HepG2 (cell line): ENCODE results near the gene CLDN5. TPM values are rescaled to one million over a fixed set of nuclear protein-coding genes. Genes with fewer than 3 reads are reported as not detected.

ENCODE experiments used
- ATAC-seq: fragments of 200-7000 bp; cut with Tn5 transposase; 3 replicates; pipeline ENCODE4 v1.9.1; 2020; ENCODE audit warnings: mild to moderate bottlenecking, moderate library complexity
- BruUV-seq: library from RNA; stranded (reverse); fragments of 400-500 nt; replicated peaks from 2 replicates; lab custom pipeline; 2021; lab: Mats Ljungman, UMichigan
- CTCF ChIA-PET: fragments of 300-600 bp; formaldehyde crosslinking; extraction: SDS; loops from one replicate; lab custom pipeline; 2021; ENCODE audit warnings: low total read pairs, inconsistent platforms, low intra/inter-chr PET ratio; lab: Yijun Ruan, JAX
- POLR2A ChIA-PET: fragments of 350-600 bp; sonication (Branson Sonifier 250); formaldehyde crosslinking; loops from one replicate; lab custom pipeline; 2020; ENCODE audit warnings: antibody characterized with exemption, inconsistent platforms; lab: Yijun Ruan, JAX
- DNase-seq: peaks from one replicate; pipeline ENCODE4 v3.0.0-alpha.2; 2015; ENCODE audit warnings: low spot score
- FAIRE-seq: peaks from 3 replicates; lab custom pipeline; 2011; peaks lifted over from hg19 to GRCh38; lab: Jason Lieb, UNC
- H2AFZ ChIP-seq: one replicate; pipeline ENCODE4 v1.6.1; 2011; ENCODE audit warnings: low read length, inconsistent platforms
- H3K27ac ChIP-seq: fragments of 300-600 bp; 3 replicates; pipeline ENCODE4 v1.8.0; 2011; ENCODE audit warnings: mixed run types, mild to moderate bottlenecking, mixed read lengths, low read length, inconsistent platforms; ENCODE audit not compliant: insufficient read depth; ENCODE audit errors: extremely low read length
- H3K27me3 ChIP-seq, 2 experiments: fragments of 200-600 bp in 1 of 2; 2 replicates in 1 of 2; 3 replicates in 1 of 2; pipeline versions ENCODE4 v1.6.0 to v1.8.0; 2011; ENCODE audit warnings: low read length in 2 of 2, mild to moderate bottlenecking in 2 of 2, moderate library complexity in 2 of 2, inconsistent platforms in 1 of 2; ENCODE audit not compliant: insufficient read depth in 2 of 2, control insufficient read depth in 1 of 2
- H3K36me3 ChIP-seq, 2 experiments: fragments of 200-600 bp in 1 of 2; replicated peaks in 1 of 2; 2 replicates in 1 of 2; 3 replicates in 1 of 2; pipeline versions ENCODE4 v1.5.1 to v1.8.0; 2011; ENCODE audit warnings: low read length in 2 of 2, inconsistent platforms in 1 of 2; ENCODE audit not compliant: insufficient read depth in 2 of 2, control insufficient read depth in 1 of 2
- H3K4me1 ChIP-seq: 2 replicates; pipeline ENCODE4 v1.5.1; 2012; ENCODE audit warnings: low read length, inconsistent platforms; ENCODE audit not compliant: insufficient read depth
- H3K4me2 ChIP-seq: 2 replicates; pipeline ENCODE4 v1.6.0; 2011; ENCODE audit warnings: low read depth, low read length, inconsistent platforms
- H3K4me3 ChIP-seq, 3 experiments: fragments of 200-600 bp in 1 of 3; sonication (generic), shearing (Covaris generic) in 1 of 3; replicated peaks in 1 of 3; 2 replicates each; pipeline ENCODE4 v1.5.1; 2011 to 2016; ENCODE audit warnings: low read length in 3 of 3, inconsistent platforms in 2 of 3, low read depth in 2 of 3, mild to moderate bottlenecking in 2 of 3, control low read depth in 1 of 3, mixed read lengths in 1 of 3; ENCODE audit not compliant: insufficient read depth in 1 of 3
- H3K79me2 ChIP-seq: one replicate; pipeline ENCODE4 v1.6.1; 2011; ENCODE audit warnings: low read length, inconsistent platforms; ENCODE audit not compliant: insufficient read depth
- H3K9ac ChIP-seq: 2 replicates; pipeline ENCODE4 v1.6.0; 2011; ENCODE audit warnings: mild to moderate bottlenecking, low read depth, low read length, inconsistent platforms; ENCODE audit not compliant: insufficient read depth
- H3K9me3 ChIP-seq: 2 replicates; pipeline ENCODE4 v1.5.1; 2012; ENCODE audit warnings: mild to moderate bottlenecking, low read length
- H4K20me1 ChIP-seq: 2 replicates; pipeline ENCODE4 v1.6.0; 2011; ENCODE audit warnings: inconsistent platforms, mild to moderate bottlenecking, low read length, moderate library complexity; ENCODE audit not compliant: insufficient read depth
- GFI1 ChIP-seq: sonication (generic); formaldehyde crosslinking; IDR thresholded peaks from 2 replicates; pipeline ENCODE4 v1.5.0; 2020; ENCODE audit warnings: missing genetic modification reagents, mild to moderate bottlenecking, borderline replicate concordance
- MXD4 ChIP-seq: IDR thresholded peaks from 2 replicates; pipeline ENCODE4 v1.6.1; 2016; ENCODE audit warnings: mild to moderate bottlenecking, missing biosample characterization, missing genetic modification reagents
- NR0B2 ChIP-seq: sonication (generic); formaldehyde crosslinking; IDR thresholded peaks from 2 replicates; pipeline ENCODE4 v1.4.0; 2020; ENCODE audit warnings: mild to moderate bottlenecking, missing genetic modification reagents
- PREB ChIP-seq: sonication (generic); formaldehyde crosslinking; IDR thresholded peaks from 2 replicates; pipeline ENCODE4 v1.4.0; 2020; ENCODE audit warnings: missing genetic modification reagents
- RFX5 ChIP-seq: IDR thresholded peaks from 2 replicates; pipeline ENCODE4 v1.6.1; 2011; ENCODE audit warnings: low read depth, low read length, improper control_type of control experiment
- SALL1 ChIP-seq: sonication (generic); formaldehyde crosslinking; IDR thresholded peaks from 2 replicates; pipeline ENCODE4 v1.8.0; 2022; ENCODE audit warnings: mild to moderate bottlenecking, missing genetic modification reagents
- ZBTB7A ChIP-seq: sonication (generic); formaldehyde crosslinking; IDR thresholded peaks from 2 replicates; pipeline ENCODE4 v1.8.0; 2022; ENCODE audit warnings: mild to moderate bottlenecking, missing genetic modification reagents
- ZFP36L1 ChIP-seq: sonication (generic); formaldehyde crosslinking; IDR thresholded peaks from 2 replicates; pipeline ENCODE4 v1.8.0; 2022; ENCODE audit warnings: mild to moderate bottlenecking, missing genetic modification reagents, moderate library complexity
- ZNF232 ChIP-seq: sonication (generic); formaldehyde crosslinking; IDR thresholded peaks from 2 replicates; pipeline ENCODE4 v1.4.0; 2020; ENCODE audit warnings: missing genetic modification reagents, borderline replicate concordance
- ZNF234 ChIP-seq: sonication (generic); formaldehyde crosslinking; conservative IDR thresholded peaks from 2 replicates; pipeline ENCODE4 v1.5.1; 2020; ENCODE audit warnings: mild to moderate bottlenecking, missing genetic modification reagents
- ZNF407 ChIP-seq: sonication (generic); formaldehyde crosslinking; IDR thresholded peaks from one replicate; pipeline ENCODE4 v1.5.1; 2020; ENCODE audit warnings: mild to moderate bottlenecking, missing genetic modification reagents; ENCODE audit errors: not compliant biosample characterization
- ZNF543 ChIP-seq: sonication (generic); formaldehyde crosslinking; IDR thresholded peaks from 2 replicates; pipeline ENCODE4 v1.4.0; 2020; ENCODE audit warnings: mild to moderate bottlenecking, missing genetic modification reagents
- ZNF724P ChIP-seq: sonication (generic); formaldehyde crosslinking; IDR thresholded peaks from 2 replicates; pipeline ENCODE4 v1.8.0; 2022; ENCODE audit warnings: missing genetic modification reagents, borderline replicate concordance
- ZNF782 ChIP-seq: sonication (generic); formaldehyde crosslinking; IDR thresholded peaks from 2 replicates; pipeline ENCODE4 v1.4.0; 2020; ENCODE audit warnings: missing genetic modification reagents, mild to moderate bottlenecking, borderline replicate concordance
- WGBS: methylation state at CpG from one replicate; pipeline ENCODE4 v1.1.6; 2017; ENCODE audit warnings: low lambda C conversion rate; 5-methylcytosine and 5-hydroxymethylcytosine counted together
- in situ Hi-C: cut with HindIII; loops from 2 replicates; pipeline ENCODE4 v1.10.0; 2017; ENCODE audit warnings: low pct_unique_long_range_greater_than_20kb; ENCODE audit not compliant: extremely low pct_ligation_motif_present
- intact Hi-C: fragments of 100-400 bp; cut with micrococcal nuclease; formaldehyde crosslinking; loops from one replicate; pipeline ENCODE4 v1.10.0; 2022; ENCODE audit not compliant: unreplicated experiment
- polyA plus RNA-seq, 8 experiments: library from polyadenylated mRNA; depleted of rRNA in 3 of 8; stranded (reverse) in 7 of 8; unstranded in 1 of 8; fragments of >200 nt; fragmentation: Illumina TruSeq in 4 of 8; extraction: Trizol in 4 of 8; gene quantifications; 2 replicates each; pipeline versions ENCODE4 v1.2.1 to v1.2.3, GENCODE V29; 2011 to 2016; ENCODE audit warnings: low read depth in 4 of 8, missing spikeins in 1 of 8, mixed read lengths in 1 of 8; ENCODE audit not compliant: insufficient read depth in 1 of 8
- total RNA-seq, 5 experiments: library from RNA; depleted of rRNA; stranded (reverse); fragments of >200 nt; fragmentation: Illumina TruSeq; extraction: Trizol; gene quantifications; 2 replicates each; pipeline ENCODE4 v1.2.3, GENCODE V29; 2016; ENCODE audit warnings: low read depth in 1 of 5
- TF ChIP-seq, protein P1 (sequence below): sonication (generic); formaldehyde crosslinking; IDR thresholded peaks from 2 replicates; pipeline ENCODE4 v1.4.0; 2020; ENCODE audit warnings: missing genetic modification reagents, low read depth, mild to moderate bottlenecking, borderline replicate concordance

CLDN5 gene
- total and polyA plus RNA-seq, 2 of the 13 experiments (the other 11 are each of a cell fraction or from before 2014, with no cell fraction given) = not detected

DNA sequence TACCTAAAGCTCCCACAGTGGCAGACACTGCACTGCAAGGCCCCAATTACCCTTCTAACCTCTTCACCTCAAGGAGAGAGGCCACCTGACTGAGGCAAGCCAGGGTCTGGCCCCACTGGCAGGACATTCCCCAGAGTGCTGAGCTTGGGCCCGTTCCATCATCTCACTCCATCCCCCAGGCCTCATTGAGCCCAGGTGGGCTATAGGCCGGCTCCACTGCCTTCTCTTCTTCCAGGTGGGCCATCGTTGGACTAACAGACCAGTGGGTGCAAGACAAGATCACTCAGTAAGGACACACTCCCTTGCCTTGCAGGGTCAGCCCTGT lies 25.4 kb downstream of the CLDN5 start:
- no TSS peak for BruUV-seq
- ChIA-PET CTCF (no interaction called here), POLR2A (no interaction called here)
- Histone ChIP-seq H3K27ac (no peak overlapping the region), H3K79me2 (no peaks in the 10 kb centered on the region), H3K27me3 (no peaks in the 10 kb centered on the region), H3K36me3 (peaks cover 6 to 47% of the 10 kb centered on the region in 2 experiments; a peak in 4 of 5 replicates), H4K20me1 (no peaks in the 10 kb centered on the region), H3K4me2 (no peak overlapping the region), H3K4me1 (no peaks in the 10 kb centered on the region), H3K9me3 (no peaks in the 10 kb centered on the region), H3K4me3 (no peak overlapping the region), H3K9ac (no peak overlapping the region), H2AFZ (no peak overlapping the region)
- ATAC-seq (no peak), FAIRE-seq (no peak), DNase-seq (no peak)
- intact Hi-C loops (no loop called here), in situ Hi-C loops (no loop called here)
- WGBS = 100% methylated on average over 1 of the region's 3 CpGs
- TF ChIP-seq GFI1 (no peak), ZBTB7A (CRISPR knock-in tag) (no peak), ZNF234 (no peak), RFX5 (no peak), PREB (CRISPR knock-in tag) (no peak), ZNF724P (CRISPR knock-in tag) (no peak), MXD4 (CRISPR knock-in tag) (no peak), ZNF782 (CRISPR knock-in tag) (no peak), SALL1 (CRISPR knock-in tag) (no peak), ZNF232 (CRISPR knock-in tag) (no peak), NR0B2 (no peak), ZFP36L1 (CRISPR knock-in tag) (no peak), ZNF407 (CRISPR knock-in tag) (no peak), ZNF543 (CRISPR knock-in tag) (no peak)
- TF ChIP-seq, protein P1, sequence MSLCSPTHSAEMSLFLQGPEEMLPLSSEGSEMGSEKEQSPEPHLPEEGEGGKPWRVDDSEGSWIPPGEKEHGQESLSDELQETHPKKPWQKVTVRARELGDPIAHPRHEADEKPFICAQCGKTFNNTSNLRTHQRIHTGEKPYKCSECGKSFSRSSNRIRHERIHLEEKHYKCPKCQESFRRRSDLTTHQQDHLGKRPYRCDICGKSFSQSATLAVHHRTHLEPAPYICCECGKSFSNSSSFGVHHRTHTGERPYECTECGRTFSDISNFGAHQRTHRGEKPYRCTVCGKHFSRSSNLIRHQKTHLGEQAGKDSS (CRISPR knock-in tag) = no peak
